Fibroblast of pulmonary artery (primary cell): Measurements from ENCODE around the gene YPEL3.

Experiments
- DNase-seq: peaks from one replicate; pipeline ENCODE4 v3.0.0-alpha.2; 2010; ENCODE audit warnings: low read depth
- H3K4me3 ChIP-seq: replicated peaks from 2 replicates; pipeline ENCODE4 v1.5.1; 2011; ENCODE audit warnings: low read depth, mild to moderate bottlenecking, control low read depth, low read length, moderate library complexity
- CTCF ChIP-seq: IDR thresholded peaks from 2 replicates; pipeline ENCODE4 v1.5.1; 2011; ENCODE audit warnings: mild to moderate bottlenecking, control low read depth, low read length, inconsistent platforms; ENCODE audit errors: missing control alignments

Gene YPEL3

GRCh38 chr16:30068333-30068732, 27.7 kb downstream of the YPEL3 start:
- TF ChIP-seq CTCF: no peak
- no peak for DNase-seq
- peak overlapping the region; percentile 0 for H3K4me3 ChIP-seq

DNA sequence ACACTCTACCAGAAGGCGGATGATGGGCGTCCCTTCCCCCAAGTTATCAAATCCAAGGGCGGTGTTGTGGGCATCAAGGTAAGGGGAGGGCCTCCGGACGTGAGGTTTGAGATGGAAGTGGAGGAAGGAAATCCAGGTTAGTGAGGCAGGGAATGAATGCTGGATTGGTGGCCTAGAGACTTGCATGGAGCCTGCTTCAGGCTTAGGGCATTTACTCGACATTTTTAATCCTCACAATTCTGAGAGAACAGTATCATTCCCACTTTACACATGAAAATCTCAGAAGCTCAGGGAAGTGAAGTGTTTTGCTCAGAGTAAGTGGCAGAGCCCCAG, 28.5 kb downstream of the YPEL3 start:
- peak overlapping the region; percentile 97 for H3K4me3 ChIP-seq
- no peak for DNase-seq
- no peak for TF ChIP-seq CTCF

DNA sequence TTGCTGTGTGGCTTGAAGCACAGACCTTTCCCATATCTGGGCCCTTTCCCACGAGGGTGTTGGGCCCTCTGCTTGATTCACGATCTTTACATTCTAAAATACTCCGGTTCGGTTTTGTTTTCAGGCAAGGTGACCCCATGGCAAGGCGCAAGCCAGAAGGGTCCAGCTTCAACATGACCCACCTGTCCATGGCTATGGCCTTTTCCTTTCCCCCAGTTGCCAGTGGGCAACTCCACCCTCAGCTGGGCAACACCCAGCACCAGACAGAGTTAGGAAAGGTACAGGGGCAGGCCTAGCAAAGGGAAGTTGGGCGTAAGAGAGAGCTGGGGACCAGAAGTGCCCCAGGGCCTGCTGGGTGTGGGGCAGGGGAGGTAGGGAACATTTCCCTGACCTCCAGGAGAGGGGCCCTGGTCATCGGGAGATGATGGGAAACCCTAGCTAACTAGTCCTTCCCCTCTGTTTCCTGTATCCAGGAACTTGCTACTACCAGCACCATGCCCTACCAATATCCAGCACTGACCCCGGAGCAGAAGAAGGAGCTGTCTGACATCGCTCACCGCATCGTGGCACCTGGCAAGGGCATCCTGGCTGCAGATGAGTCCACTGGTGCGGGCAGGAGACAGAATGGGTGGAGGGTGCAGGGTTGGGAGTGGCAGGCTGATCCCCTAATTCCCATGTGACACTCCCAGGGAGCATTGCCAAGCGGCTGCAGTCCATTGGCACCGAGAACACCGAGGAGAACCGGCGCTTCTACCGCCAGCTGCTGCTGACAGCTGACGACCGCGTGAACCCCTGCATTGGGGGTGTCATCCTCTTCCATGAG, 29.0 kb downstream of the YPEL3 start:
- peak overlapping the region; percentile 97 for H3K4me3 ChIP-seq
- TF ChIP-seq CTCF: no peak
- no peak for DNase-seq

DNA sequence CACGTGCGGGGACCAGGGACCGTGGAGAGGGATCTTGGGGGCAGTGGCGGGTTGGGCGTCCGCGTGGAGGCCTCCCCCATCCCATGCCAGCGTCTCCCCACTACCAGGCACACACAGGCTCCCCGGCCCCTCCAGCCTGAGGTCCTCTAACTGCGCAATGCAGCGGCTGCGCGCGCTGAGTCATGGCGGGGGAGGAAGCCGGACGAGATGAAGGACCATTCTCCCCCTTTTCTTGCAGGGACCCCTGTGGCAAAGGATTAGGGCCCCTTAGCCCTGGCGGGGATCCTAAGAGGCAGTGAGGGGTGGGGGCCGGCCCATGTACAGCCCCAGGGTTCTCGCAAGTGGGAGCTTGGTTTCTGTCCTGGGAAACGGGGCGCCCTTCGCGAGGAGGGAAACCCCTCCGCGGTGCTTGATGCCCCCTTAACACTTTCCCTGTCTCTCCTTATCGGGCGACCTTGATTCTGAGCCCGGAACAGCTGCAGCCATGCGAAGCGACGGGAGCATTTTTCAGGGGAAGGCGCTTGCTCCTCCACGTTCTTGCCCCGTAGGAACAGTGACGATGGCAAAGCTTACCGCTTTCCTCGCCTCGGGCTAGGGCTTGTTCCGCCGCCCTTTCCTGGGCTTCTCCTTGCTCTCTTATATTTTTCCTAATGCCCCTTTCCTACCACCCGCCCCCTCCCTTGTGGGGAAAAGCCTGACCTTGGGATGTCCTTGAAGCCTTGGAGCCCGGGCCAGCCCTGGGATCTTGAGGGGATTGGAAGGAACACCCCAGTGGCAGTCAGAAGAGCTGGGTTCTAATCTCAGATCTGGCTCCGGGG, 29.9 kb downstream of the YPEL3 start:
- TF ChIP-seq CTCF: no peak
- peak; percentile 72 for DNase-seq
- peak overlapping the region; percentile 97 for H3K4me3 ChIP-seq

GRCh38 chr16:30065102-30065942, 30.7 kb downstream of the YPEL3 start, which contains the start of gene ALDOA:
Gene ALDOA, plus strand, starts transcription at chr16:30065760. Its CDS starts 1,138 bp downstream, at chr16:30066898.
- peak; percentile 99 for DNase-seq
- no peak for TF ChIP-seq CTCF
- H3K4me3 ChIP-seq: peak within 1 kb of the TSS; percentile 97

DNA sequence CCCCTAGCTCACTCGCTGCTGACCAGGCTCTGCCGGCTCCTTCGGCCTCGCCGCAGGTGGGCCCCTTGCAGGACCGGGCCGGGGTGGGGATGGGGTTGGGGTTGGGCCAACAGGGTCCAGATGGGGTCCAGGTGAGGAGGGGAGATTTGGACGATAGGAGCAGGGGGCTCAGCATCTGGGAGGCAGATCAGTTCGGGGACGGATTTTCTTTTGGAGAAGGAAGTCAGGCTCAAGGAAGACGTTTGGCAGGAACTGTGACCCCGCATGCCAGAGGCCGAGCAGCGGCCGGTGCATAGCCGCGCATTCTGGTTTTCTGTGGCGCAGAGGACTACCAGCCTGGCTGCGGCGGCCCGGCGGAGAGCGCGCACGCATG, 31.3 kb downstream of the YPEL3 start:
- DNase-seq: no peak
- TF ChIP-seq CTCF: no peak
- peak overlapping the region; percentile 97 for H3K4me3 ChIP-seq
